ENCODE measurements around the gene RNF38. TPM values are rescaled to one million over a fixed set of nuclear protein-coding genes. Genes with fewer than 3 reads are reported as not detected.

The RNF38 gene
- total RNA-seq, 2 experiments from 2014 or later, result 9.0 to 25.5 TPM

GRCh38 chr9:36290996-36291395 is 109.1 kb downstream of the RNF38 start:
- intact Hi-C loops (cut with micrococcal nuclease; ENCODE audit: unreplicated experiment), result no loop called here
- CTCF ChIA-PET (ENCODE audit: unreplicated experiment), result no interaction called here

GRCh38 chr9:36289836-36290435 is 110.1 kb downstream of the RNF38 start:
- no peaks in the 10 kb centered on the region for H3K79me2 ChIP-seq (ENCODE audit: insufficient read depth, low read depth, low read length)
- H3K4me2 ChIP-seq (ENCODE audit: low read length), result no peak overlapping the region
- no peak overlapping the region for H3K4me3 ChIP-seq (ENCODE audit: low read depth, low read length, poor library complexity, severe bottlenecking)
- intact Hi-C loops (cut with micrococcal nuclease; ENCODE audit: unreplicated experiment), result no loop called here
- H4K20me1 ChIP-seq (ENCODE audit: insufficient read depth, low read length), result no peaks in the 10 kb centered on the region
- H3K27ac ChIP-seq (ENCODE audit: low read depth, low read length, poor library complexity, severe bottlenecking), result no peak overlapping the region
- no peaks in the 10 kb centered on the region for H3K9me3 ChIP-seq (ENCODE audit: low read length)
- POLR2A ChIA-PET, result no interaction called here
- CTCF ChIA-PET (ENCODE audit: unreplicated experiment), result no interaction called here
- DNase-seq (ENCODE audit: low spot score), result no peak
- H2AFZ ChIP-seq (ENCODE audit: low read length), result no peak overlapping the region
- TF ChIP-seq EZH2phosphoT487 (IDR thresholded peaks at IDR 0.05; ENCODE audit: borderline replicate concordance, low read depth, low read length) (no peak), CTCF (conservative IDR thresholded peaks at IDR 0.05; ENCODE audit: low read length) (no peak)
- H3K9me2 ChIP-seq (ENCODE audit: insufficient read depth, low read length), result no peaks in the 10 kb centered on the region
- no TSS peak for BruUV-seq (replicated peaks)
- no peaks in the 10 kb centered on the region for H3K36me3 ChIP-seq (ENCODE audit: insufficient read depth, low read length)
- H3K4me1 ChIP-seq (ENCODE audit: insufficient read depth, low read length, poor library complexity, severe bottlenecking), result no peaks in the 10 kb centered on the region

More at GRCh38 chr9:36290996-36291395, 109.1 kb downstream of the RNF38 start:
- no TSS peak for BruUV-seq (replicated peaks)
- no peak for DNase-seq (ENCODE audit: low spot score)
- Histone ChIP-seq H4K20me1 (ENCODE audit: insufficient read depth, low read length) (no peaks in the 10 kb centered on the region), H3K9me3 (ENCODE audit: low read length) (no peaks in the 10 kb centered on the region), H3K4me2 (ENCODE audit: low read length) (no peak overlapping the region), H3K36me3 (ENCODE audit: insufficient read depth, low read length) (no peaks in the 10 kb centered on the region), H3K4me1 (ENCODE audit: insufficient read depth, low read length, poor library complexity, severe bottlenecking) (no peaks in the 10 kb centered on the region), H3K79me2 (ENCODE audit: insufficient read depth, low read depth, low read length) (no peaks in the 10 kb centered on the region), H2AFZ (ENCODE audit: low read length) (no peak overlapping the region), H3K27ac (ENCODE audit: low read depth, low read length, poor library complexity, severe bottlenecking) (no peak overlapping the region), H3K9me2 (ENCODE audit: insufficient read depth, low read length) (no peaks in the 10 kb centered on the region), H3K4me3 (ENCODE audit: low read depth, low read length, poor library complexity, severe bottlenecking) (no peak overlapping the region)
- POLR2A ChIA-PET, result no interaction called here
- TF ChIP-seq CTCF (conservative IDR thresholded peaks at IDR 0.05; ENCODE audit: low read length) (no peak), EZH2phosphoT487 (IDR thresholded peaks at IDR 0.05; ENCODE audit: borderline replicate concordance, low read depth, low read length) (no peak)

- BruUV-seq (replicated peaks), result no TSS peak
- H4K20me1 ChIP-seq (ENCODE audit: insufficient read depth, low read length), result no peaks in the 10 kb centered on the region
- CTCF ChIA-PET (ENCODE audit: unreplicated experiment), result no interaction called here
Measured at GRCh38 chr9:36288070-36288469, 112.0 kb downstream of the RNF38 start.

More at GRCh38 chr9:36288070-36288469, 112.0 kb downstream of the RNF38 start:
- H2AFZ ChIP-seq (ENCODE audit: low read length), result no peak overlapping the region
- intact Hi-C loops (cut with micrococcal nuclease; ENCODE audit: unreplicated experiment), result no loop called here
- H3K4me2 ChIP-seq (ENCODE audit: low read length), result no peak overlapping the region
- no peaks in the 10 kb centered on the region for H3K9me3 ChIP-seq (ENCODE audit: low read length)
- no peak for DNase-seq (ENCODE audit: low spot score)
- no peaks in the 10 kb centered on the region for H3K79me2 ChIP-seq (ENCODE audit: insufficient read depth, low read depth, low read length)
- H3K9me2 ChIP-seq (ENCODE audit: insufficient read depth, low read length), result no peaks in the 10 kb centered on the region
- H3K27ac ChIP-seq (ENCODE audit: low read depth, low read length, poor library complexity, severe bottlenecking), result no peak overlapping the region
- POLR2A ChIA-PET, result no interaction called here
- TF ChIP-seq CTCF (conservative IDR thresholded peaks at IDR 0.05; ENCODE audit: low read length) (no peak), EZH2phosphoT487 (IDR thresholded peaks at IDR 0.05; ENCODE audit: borderline replicate concordance, low read depth, low read length) (no peak)
- no peaks in the 10 kb centered on the region for H3K4me1 ChIP-seq (ENCODE audit: insufficient read depth, low read length, poor library complexity, severe bottlenecking)
- H3K4me3 ChIP-seq (ENCODE audit: low read depth, low read length, poor library complexity, severe bottlenecking), result no peak overlapping the region
- H3K36me3 ChIP-seq (ENCODE audit: insufficient read depth, low read length), result no peaks in the 10 kb centered on the region
